NCI-H2029 (cell line): ENCODE results near the gene RIOK2.
A peak's percentile ranks its signal among the peaks of the same experiment; 100 is the strongest.
"Not testable (repeated sequence)": the region's sequence is repeated elsewhere in the genome, so short reads cannot be mapped to it uniquely, and the experiment has no call there.

Source experiments
- DNase-seq: peaks from one replicate; lab custom pipeline; 2025; lab: John Stamatoyannopoulos, UW

RIOK2 gene

DNA sequence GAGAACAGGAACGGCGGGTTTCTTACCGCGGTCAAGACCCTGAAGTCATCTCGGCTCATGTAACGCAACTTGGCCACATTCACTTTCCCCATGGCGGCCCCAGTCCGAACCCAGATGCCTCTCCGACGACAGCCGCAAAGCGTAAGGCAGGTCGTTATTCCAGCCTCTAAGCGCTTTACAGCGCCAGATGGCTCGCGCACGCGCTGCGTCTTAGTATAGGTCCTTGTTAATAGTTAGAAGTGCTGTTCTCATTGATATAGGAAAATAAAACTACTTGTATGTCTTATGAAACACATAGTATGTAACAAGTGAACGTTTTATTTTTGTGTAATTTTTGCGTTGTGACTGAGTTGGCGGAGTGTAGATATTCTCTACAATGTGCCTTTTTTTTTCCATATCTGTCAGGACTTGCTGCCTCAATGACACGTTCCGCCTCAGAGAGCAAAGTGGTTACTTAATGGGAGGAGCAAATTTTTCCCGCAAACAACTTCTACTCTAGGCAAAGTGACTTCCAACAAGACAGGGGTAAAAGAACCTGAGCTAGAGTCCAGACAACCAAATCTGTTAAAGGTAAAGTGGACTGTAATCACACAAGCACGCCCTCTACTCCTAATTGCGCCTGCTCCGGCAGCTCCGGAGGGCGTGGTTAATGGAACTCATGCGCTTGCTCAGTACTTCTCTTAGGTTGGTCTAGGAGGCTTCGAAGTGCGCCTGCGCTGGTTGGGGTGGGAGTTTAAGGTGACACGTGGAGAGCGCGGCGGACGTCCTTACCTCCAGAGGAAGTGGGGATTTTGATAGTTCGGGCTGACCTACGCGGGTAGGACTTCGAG is at the start of gene RIOK2:
TSS of gene RIOK2 (minus strand) at position 148 of the 830 bp plus-strand sequence. CDS start at position 92, 56 bp downstream.
- DNase-seq: peak; percentile 98

DNA sequence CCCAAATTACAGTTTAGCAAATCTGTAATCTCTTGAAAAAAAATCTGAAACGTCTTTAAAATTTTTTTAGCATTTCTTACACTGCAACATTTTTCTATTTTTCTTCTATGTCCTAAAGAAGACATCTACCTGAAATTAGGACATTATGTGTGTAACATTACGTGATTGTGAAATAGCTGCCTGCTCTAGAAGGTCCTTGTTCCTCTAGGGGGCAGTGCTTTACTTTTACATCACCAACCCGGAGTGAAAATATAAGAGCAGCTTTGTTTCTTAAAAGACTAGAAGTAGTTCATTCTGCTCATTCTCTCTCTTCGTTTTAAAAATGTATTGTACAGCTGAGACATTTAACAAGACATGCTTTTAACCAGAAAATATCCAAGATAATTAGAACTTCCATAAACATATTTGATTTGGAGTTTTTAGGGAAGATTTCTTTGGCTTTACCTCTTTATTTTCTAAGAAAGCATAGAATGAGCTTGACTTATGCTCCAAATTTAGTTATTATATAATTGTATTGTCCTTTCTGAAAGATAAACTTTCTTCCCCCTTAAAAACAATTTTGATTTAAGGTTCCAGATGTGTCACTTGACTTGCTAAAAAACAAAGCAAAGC is 48.1 kb upstream of the RIOK2 start:
- DNase-seq: peak; percentile 38

DNA sequence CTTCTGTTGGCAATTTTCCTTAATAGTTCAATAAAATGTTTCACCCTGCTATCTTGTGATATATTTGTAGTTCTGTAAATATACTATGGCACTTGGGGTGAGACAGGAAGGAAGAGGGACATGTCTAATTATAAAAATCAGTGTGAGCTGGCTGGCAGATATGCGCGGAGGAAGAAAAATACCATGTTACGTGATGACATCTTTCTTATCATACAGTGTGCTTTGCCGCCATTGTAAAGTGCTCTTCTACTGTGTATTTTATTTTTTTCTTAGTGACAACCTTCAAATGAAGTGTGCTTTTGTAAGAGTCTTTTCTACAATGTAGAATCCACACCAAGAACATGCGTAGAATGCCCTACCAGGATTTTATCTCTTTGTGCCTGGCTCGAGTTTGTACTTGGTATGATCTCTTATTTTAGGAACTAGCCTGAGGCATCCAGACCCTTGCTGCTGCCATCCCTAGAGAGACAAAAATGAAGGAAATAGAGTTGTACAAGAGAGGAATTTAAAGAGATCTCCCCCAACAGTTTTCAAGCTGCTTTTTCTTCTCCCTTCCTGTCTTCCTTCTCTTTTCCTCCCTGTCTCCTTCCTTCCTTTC is 46.7 kb upstream of the RIOK2 start:
- DNase-seq: no peak

DNA sequence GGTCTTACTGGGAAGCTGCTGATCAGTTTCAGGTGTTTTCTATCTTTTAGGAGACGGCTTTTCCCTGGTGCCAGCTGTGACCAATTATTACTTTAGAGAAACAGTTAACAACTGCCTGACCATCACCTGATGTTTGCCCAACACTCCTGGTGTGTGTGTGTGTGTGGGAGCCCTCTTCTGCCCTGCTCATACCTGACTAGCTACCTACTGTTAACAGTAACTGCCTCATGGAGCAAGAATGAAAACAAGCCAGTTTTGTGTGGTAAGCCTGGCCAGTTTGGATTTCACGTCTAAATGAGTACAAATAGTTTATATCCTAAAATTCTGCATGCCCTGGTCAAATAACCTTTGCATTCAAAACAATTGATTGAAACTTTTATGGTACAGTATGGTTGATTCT is 46.1 kb upstream of the RIOK2 start:
- no peak for DNase-seq

DNA sequence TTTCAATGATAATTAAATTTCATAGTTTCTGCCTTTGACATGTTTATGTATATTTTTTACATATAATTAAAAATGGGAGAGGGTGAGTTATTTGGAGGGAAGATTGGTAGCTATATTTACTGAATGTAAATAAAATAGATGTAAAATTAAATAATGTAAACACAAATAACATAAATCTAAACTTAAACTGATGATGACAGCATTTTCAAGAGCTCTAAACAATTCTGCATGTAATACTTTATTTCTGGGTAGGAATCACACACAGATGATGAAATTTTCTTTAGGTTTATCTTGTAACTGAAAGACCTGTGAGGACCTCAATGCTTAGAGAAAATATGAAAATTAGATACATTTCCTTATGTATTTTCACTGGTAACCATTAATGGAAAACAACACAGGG is 42.2 kb upstream of the RIOK2 start:
- DNase-seq: no peak

GRCh38 chr5:97224112-97224750 is 41.2 kb upstream of the RIOK2 start:
- no peak for DNase-seq

DNA sequence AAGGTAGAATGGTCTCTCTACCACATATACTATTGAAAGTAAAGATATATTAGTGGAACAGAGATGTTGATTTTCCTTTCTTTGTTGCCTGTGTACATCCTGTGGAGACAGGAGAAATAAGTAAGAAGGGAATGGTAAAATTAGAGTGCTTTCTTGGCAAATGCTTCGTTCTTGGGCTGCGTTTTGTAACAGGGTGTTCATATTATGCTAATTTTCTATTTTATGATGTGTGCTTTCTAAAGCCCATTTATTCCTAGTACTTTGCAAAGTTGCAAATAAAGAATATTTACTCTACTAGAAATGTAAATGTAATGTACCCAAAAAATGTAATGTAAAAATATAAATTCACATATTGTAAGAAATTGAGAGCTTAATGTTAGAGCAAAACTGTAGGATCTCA is 40.5 kb upstream of the RIOK2 start:
- no peak for DNase-seq

GRCh38 chr5:97209343-97209742 is 26.3 kb upstream of the RIOK2 start:
- DNase-seq: no peak

DNA sequence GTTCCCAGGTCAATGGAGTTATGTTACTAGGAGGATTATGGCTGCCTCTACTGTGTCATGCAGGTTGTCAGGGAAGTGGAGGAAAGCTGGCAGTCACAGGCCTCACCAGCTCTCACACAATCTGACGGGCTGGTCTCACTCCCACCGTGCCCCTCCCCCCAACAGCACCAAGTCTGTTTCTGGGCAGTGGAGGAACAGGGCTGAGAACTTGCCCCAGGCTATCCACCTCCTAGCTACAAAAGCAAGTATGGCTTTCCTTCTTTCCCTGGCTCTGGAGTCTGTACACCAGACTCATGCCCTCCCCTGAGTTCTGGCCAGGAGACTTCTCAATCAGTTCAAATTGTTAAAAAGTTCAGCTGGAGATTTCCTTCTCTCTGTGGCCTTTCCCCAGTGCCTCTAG is 25.7 kb upstream of the RIOK2 start:
- no peak for DNase-seq

DNA sequence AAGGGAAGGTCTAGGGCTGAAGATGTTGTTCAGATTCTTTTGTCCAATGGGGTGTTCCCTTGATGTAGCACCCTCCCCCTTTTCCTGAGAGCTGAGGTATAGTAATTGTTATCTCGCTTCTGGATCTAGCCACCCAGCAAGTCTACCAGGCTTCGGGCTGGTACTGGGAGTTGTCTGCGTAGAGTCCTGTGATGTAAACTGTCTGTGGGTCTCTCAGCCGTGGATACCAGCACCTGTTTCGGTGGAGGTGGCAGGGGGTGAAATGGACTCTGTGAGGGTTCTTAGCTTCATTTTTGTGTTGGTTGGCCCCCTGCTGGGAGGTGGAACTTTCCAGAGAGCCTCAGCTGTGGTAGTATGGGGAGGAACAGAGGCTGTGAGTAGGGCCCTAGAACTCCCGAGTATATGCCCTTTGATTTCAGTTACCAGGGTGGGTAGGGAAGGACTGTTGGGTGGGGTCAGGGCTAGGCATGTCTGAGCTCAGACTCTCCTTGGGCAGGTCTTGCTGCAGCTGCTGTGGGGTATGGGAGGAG is 25.2 kb upstream of the RIOK2 start:
- no peak for DNase-seq

DNA sequence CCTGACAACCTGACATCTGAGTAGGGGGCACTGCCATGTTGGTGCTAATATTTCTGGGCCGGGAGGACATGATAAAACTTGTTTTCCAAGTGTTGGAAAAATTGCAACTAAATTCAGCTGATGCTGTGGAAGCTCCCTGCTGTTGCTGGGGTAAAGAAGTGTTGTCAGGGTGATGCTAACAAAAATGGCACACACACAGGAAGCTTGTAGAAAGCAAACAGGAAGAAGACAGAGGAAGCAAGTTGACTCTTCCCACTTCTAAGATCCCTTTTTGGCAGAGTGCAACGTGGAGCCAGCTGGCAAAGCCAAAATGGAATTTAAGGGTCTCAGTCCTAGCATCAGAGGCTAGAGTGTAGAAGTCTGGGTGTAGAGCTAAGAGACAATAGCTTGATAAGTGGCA is 11.3 kb upstream of the RIOK2 start:
- no peak for DNase-seq

GRCh38 chr5:97193355-97193688 is 10.3 kb upstream of the RIOK2 start:
- DNase-seq: no peak

- DNase-seq: no peak
These were observed 9.7 kb upstream of the RIOK2 start for GRCh38 chr5:97192580-97193354.

- DNase-seq: no peak
These were observed 8.8 kb upstream of the RIOK2 start for GRCh38 chr5:97191893-97192292.

DNA sequence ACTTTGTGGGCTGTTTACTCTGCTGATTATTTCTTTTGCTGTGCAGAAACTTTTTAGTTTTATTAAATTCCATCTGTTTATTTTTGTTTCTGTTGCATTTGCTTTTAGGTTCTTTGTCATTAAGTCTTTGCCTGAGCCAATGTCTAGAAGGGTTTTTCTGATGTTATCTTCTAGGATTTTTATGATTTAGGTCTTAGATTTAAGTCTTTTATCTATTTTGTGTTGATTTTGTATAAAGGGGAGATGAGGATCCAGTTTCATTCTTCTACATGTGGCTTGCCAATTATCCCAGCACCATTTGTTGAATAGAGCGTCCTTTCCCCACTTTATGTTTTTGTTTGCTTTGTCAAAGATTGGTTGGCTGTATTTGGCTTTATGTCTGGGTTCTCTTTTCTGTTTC is 6.5 kb upstream of the RIOK2 start:
- DNase-seq: not testable (repeated sequence)

GRCh38 chr5:97183930-97184213 is 825 bp upstream of the RIOK2 start:
- no peak for DNase-seq

DNA sequence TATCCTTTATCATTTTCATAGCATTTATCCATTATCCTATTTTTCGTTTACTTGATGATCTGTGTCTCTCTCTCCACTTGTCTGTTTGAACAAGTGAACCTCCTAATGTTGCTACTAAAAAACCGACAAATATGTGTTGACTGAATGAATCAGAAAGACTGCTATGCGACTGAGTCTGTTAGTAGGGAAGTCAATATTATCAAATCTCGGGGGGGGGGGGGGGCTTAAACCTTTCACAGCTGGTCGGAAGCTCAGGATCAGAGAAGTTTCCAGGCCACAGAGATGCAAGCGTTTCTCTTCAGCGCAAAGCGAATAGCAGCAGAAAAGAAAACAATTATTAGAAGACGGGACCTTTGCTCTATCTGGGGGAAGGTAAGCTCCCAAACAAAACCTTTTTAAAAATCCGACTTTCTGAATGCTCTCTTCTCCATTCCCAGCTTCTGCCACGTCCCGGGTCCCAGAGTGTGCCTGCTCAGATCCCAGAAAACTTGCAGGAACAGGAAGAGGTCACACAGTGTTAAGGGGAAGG is 412 bp downstream of the RIOK2 start:
- DNase-seq: no peak

GRCh38 chr5:97181856-97182545 is 1.0 kb downstream of the RIOK2 start:
- no peak for DNase-seq

GRCh38 chr5:97179457-97179856 is 3.6 kb downstream of the RIOK2 start:
- DNase-seq: not testable (repeated sequence)

DNA sequence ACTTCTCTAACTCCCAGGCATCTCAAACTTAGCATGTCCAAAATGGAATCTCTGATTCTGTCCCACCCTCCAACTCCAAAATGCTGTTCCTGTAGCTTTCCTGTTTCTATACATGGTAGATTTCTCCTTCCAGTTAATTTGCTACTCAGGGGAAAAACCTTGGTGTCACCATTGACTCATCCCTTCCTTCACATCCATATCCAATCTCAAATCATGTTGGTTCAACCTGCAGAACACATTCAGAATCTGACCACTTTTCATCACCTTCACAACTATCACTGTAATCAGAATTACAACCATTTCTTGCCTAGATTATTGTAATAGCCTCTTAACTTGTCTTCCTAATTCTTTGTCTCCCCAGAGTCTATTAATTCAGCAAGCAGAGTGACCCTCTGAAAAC is 10.8 kb downstream of the RIOK2 start:
- no peak for DNase-seq

DNA sequence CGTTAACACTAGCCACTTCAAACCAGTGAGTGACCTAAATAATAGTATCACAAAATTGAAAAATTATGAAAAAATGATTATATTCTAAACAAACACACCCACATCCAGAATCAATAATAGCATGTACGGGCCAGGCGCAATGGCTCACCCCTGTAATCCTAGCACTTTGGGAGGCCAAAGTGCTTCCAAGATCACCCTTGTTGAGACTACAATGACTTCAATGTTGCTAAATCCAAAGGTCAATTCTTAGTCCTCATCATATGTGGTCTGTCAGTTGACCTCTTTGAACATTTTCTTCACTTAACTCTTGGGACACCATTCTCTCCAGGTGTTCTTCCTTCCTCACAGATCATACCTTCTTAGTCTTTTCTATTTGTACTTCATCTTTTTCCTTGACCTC is 11.3 kb downstream of the RIOK2 start:
- DNase-seq: no peak
